ENCODE measurements around the gene CDK13. TPM values are rescaled to one million over a fixed set of nuclear protein-coding genes. Genes with fewer than 3 reads are reported as not detected.

Gene CDK13
- total RNA-seq, 1 donor from 2014 or later, result 83.6 TPM

DNA sequence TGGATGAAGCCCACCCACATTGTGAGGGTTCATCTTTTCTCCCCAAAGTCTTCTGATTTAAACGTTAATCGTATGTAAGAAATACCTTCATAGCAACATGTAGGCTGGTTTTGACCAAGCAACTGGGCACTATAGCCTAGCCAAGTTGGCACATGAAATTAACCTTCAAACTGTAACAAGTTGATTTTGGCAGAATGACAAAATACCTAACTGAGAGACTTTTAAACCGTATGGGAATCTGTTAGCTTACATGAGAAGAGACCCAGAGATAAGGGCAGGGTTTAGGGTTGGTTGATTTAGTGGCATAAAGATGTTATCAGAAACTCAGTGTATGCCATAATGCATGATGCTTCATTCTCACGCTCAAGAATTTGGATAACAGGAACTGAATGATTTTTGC lies 69.5 kb downstream of the CDK13 start:
- no peak overlapping the region for H3K4me3 Mint-ChIP-seq
- H3K4me1 Mint-ChIP-seq, result peaks cover 24% of the 10 kb centered on the region
- no peaks in the 10 kb centered on the region for H3K27me3 Mint-ChIP-seq
- H3K9me3 Mint-ChIP-seq, result peaks cover 2% of the 10 kb centered on the region
- TF ChIP-seq, protein P1, sequence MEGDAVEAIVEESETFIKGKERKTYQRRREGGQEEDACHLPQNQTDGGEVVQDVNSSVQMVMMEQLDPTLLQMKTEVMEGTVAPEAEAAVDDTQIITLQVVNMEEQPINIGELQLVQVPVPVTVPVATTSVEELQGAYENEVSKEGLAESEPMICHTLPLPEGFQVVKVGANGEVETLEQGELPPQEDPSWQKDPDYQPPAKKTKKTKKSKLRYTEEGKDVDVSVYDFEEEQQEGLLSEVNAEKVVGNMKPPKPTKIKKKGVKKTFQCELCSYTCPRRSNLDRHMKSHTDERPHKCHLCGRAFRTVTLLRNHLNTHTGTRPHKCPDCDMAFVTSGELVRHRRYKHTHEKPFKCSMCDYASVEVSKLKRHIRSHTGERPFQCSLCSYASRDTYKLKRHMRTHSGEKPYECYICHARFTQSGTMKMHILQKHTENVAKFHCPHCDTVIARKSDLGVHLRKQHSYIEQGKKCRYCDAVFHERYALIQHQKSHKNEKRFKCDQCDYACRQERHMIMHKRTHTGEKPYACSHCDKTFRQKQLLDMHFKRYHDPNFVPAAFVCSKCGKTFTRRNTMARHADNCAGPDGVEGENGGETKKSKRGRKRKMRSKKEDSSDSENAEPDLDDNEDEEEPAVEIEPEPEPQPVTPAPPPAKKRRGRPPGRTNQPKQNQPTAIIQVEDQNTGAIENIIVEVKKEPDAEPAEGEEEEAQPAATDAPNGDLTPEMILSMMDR (IDR thresholded peaks at IDR 0.05), result no peak
- H3K27ac Mint-ChIP-seq, result no peak overlapping the region
- DNase-seq (no peak), ATAC-seq (ENCODE audit: low read depth) (no peak)
- ChIA-PET POLR2A (no interaction called here), CTCF (no interaction called here)
- peaks cover 42% of the 10 kb centered on the region for H3K36me3 Mint-ChIP-seq (ENCODE audit: low read depth)
- intact Hi-C loops (cut with micrococcal nuclease), result no loop called here

DNA sequence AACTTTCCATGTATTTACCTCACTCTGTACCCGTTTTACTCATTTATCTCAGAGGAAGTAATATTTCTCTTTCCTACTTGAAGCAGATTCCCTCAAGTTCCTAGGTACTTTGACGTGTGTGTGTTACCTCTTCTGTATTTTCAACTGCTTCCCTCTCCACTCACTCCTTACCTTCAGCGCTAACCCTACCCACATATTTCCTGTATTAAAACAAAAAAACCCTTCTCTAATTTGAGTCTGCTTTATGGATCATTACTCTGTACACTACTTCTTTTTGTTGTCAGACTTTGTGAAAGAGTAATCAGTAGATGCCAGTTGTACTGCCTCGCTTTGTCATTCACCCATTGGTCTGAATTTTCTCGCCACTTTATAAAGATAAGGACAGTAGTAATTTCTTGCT lies 74.0 kb downstream of the CDK13 start:
- peak overlapping the region; percentile 76 for H3K27ac Mint-ChIP-seq
- peaks cover 6% of the 10 kb centered on the region for H3K4me1 Mint-ChIP-seq
- peaks cover 47% of the 10 kb centered on the region for H3K36me3 Mint-ChIP-seq (ENCODE audit: low read depth)
- no peaks in the 10 kb centered on the region for H3K9me3 Mint-ChIP-seq
- ATAC-seq (ENCODE audit: low read depth) (no peak), DNase-seq (no peak)
- H3K27me3 Mint-ChIP-seq, result no peaks in the 10 kb centered on the region
- CTCF ChIA-PET, result no interaction called here
- intact Hi-C loops (cut with micrococcal nuclease), result no loop called here
- TF ChIP-seq, protein P1 (IDR thresholded peaks at IDR 0.05), result no peak
- POLR2A ChIA-PET, result interaction anchor here (0.5 kb wide), 1 partner anchor 1359 kb away, joined by 4 read pairs; no protein-coding TSS in a partner anchor
- H3K4me3 Mint-ChIP-seq, result no peak overlapping the region

DNA sequence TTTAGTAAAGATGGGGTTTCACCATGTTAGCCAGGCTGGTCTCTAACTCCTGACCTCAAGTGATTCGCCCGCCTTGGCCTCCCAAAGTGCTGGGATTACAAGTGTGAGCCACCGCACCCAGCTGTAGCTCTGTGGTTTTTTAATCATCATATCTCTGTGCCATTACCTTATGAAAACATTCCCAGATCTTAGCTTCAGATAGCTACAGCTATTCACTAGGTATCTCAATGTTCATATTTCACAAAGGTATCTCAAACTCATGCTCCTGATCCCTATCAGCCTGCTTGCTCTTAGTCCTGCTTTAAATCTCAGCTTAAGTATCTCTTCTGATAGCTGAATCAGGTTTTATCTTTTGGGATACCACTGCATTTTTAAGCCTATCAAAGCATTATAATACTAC lies 74.8 kb downstream of the CDK13 start:
- no peak for DNase-seq
- POLR2A ChIA-PET, result no interaction called here
- no peaks in the 10 kb centered on the region for H3K9me3 Mint-ChIP-seq
- H3K36me3 Mint-ChIP-seq (ENCODE audit: low read depth), result peaks cover 45% of the 10 kb centered on the region
- TF ChIP-seq, protein P1 (IDR thresholded peaks at IDR 0.05), result no peak
- CTCF ChIA-PET, result no interaction called here
- H3K4me3 Mint-ChIP-seq, result no peak overlapping the region
- ATAC-seq (ENCODE audit: low read depth), result no peak
- H3K27me3 Mint-ChIP-seq, result no peaks in the 10 kb centered on the region
- intact Hi-C loops (cut with micrococcal nuclease), result no loop called here
- H3K4me1 Mint-ChIP-seq, result peaks cover 6% of the 10 kb centered on the region
- no peak overlapping the region for H3K27ac Mint-ChIP-seq

DNA sequence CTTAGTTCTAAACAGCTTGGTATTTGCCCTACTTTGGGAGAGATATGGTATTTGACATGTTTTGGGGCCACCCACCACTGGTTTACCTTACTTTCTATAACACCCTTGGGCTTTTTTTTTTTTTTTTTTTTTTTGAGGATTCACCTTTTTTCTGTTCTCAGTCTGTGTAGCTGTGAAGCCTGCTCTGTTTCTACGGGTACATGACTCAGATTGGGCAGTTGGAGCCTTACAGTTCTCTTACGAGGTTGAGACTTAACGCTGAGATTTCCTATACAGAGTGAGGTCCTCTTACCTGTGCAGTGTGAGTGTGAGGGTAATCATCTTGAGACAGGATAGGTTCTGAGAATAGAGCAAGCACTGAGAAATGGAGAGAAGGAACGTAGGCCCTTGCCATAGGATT lies 77.5 kb downstream of the CDK13 start:
- H3K27me3 Mint-ChIP-seq, result no peaks in the 10 kb centered on the region
- no peaks in the 10 kb centered on the region for H3K9me3 Mint-ChIP-seq
- no peak overlapping the region for H3K27ac Mint-ChIP-seq
- peaks cover 9% of the 10 kb centered on the region for H3K4me1 Mint-ChIP-seq
- ChIA-PET POLR2A (interaction anchor here (0.6 kb wide), 1 partner anchor 107 kb away, joined by 4 read pairs; no protein-coding TSS in a partner anchor), CTCF (interaction anchor here (0.6 to 1.5 kb wide), 4 partner anchors 25 to 131 kb away, joined by 3 to 5 read pairs (median 3); no protein-coding TSS in a partner anchor)
- intact Hi-C loops (cut with micrococcal nuclease), result no loop called here
- H3K4me3 Mint-ChIP-seq, result no peak overlapping the region
- TF ChIP-seq, protein P1 (IDR thresholded peaks at IDR 0.05), result no peak
- no peak for DNase-seq
- peaks cover 58% of the 10 kb centered on the region for H3K36me3 Mint-ChIP-seq (ENCODE audit: low read depth)
- no peak for ATAC-seq (ENCODE audit: low read depth)

DNA sequence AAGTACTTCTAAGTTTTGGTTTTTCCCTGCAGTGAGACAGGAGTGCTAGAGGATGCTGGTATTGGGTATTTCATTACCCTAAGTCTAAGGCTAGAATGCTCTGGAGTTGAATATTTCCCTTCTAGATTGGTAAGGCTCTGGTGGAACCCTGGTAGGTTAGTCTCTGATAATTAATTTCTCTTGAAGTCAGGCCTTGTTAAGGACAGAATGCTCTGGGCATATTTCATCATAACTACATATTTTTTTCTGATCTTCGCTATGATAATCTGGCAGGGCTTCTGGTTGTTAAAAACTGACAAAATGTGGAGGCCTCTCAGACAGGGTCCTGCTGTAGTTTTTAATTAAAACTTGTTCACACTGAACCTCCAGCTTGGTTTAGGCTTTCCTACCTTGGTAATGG lies 83.8 kb downstream of the CDK13 start:
- ATAC-seq (ENCODE audit: low read depth) (no peak), DNase-seq (no peak)
- Mint-ChIP-seq H3K36me3 (ENCODE audit: low read depth) (peaks cover 51% of the 10 kb centered on the region), H3K27me3 (no peaks in the 10 kb centered on the region), H3K4me3 (no peak overlapping the region), H3K4me1 (peaks cover 25% of the 10 kb centered on the region), H3K9me3 (no peaks in the 10 kb centered on the region), H3K27ac (no peak overlapping the region)
- CTCF ChIA-PET, result no interaction called here
- intact Hi-C loops (cut with micrococcal nuclease), result no loop called here
- POLR2A ChIA-PET, result interaction anchor here (0.6 kb wide), 1 partner anchor 35 kb away, joined by 4 read pairs; no protein-coding TSS in a partner anchor
- TF ChIP-seq, protein P1 (IDR thresholded peaks at IDR 0.05), result no peak

All from activated B cell treated with CpG ODN at 0.5 μM for 24 hours (primary cell).